Chondrocyte (in vitro differentiated cells): ENCODE measurements around the gene LMNA. TPM values are rescaled to one million over a fixed set of nuclear protein-coding genes. Genes with fewer than 3 reads are reported as not detected.

Source experiments
- DNase-seq: peaks from one replicate; pipeline ENCODE4 v3.0.0; 2021; ENCODE audit warnings: mixed read lengths, low spot score
- H3K27ac Mint-ChIP-seq: one replicate; pipeline ENCODE4 v1.8.0; 2021; ENCODE audit warnings: mild to moderate bottlenecking, moderate library complexity, mixed read lengths; ENCODE audit not compliant: unreplicated experiment
- H3K27me3 Mint-ChIP-seq: 2 replicates; pipeline ENCODE4 v1.8.0; 2021; ENCODE audit warnings: low read depth, mixed read lengths
- H3K36me3 Mint-ChIP-seq: 2 replicates; pipeline ENCODE4 v1.8.0; 2021; ENCODE audit warnings: low read depth, mixed read lengths
- H3K4me1 Mint-ChIP-seq: 2 replicates; pipeline ENCODE4 v1.8.0; 2021; ENCODE audit warnings: low read depth, mild to moderate bottlenecking, mixed read lengths
- H3K4me3 Mint-ChIP-seq: one replicate; pipeline ENCODE4 v1.8.0; 2021; ENCODE audit warnings: mild to moderate bottlenecking, moderate library complexity, mixed read lengths; ENCODE audit not compliant: unreplicated experiment
- H3K9me3 Mint-ChIP-seq: 2 replicates; pipeline ENCODE4 v1.8.0; 2021; ENCODE audit warnings: low read depth, mixed read lengths
- total RNA-seq: library from RNA; stranded (reverse); gene quantifications from 3 replicates; pipeline ENCODE4 v1.2.1, GENCODE V29; 2021
- TF ChIP-seq, protein P1 (sequence below): fragments of 200-600 bp; sonication (generic); IDR thresholded peaks from 2 replicates; pipeline ENCODE4 v1.5.0; 2021; ENCODE audit warnings: antibody characterized with exemption, mild to moderate bottlenecking, moderate library complexity

LMNA gene
- total RNA-seq, 1 donor from 2014 or later: 675 TPM

DNA sequence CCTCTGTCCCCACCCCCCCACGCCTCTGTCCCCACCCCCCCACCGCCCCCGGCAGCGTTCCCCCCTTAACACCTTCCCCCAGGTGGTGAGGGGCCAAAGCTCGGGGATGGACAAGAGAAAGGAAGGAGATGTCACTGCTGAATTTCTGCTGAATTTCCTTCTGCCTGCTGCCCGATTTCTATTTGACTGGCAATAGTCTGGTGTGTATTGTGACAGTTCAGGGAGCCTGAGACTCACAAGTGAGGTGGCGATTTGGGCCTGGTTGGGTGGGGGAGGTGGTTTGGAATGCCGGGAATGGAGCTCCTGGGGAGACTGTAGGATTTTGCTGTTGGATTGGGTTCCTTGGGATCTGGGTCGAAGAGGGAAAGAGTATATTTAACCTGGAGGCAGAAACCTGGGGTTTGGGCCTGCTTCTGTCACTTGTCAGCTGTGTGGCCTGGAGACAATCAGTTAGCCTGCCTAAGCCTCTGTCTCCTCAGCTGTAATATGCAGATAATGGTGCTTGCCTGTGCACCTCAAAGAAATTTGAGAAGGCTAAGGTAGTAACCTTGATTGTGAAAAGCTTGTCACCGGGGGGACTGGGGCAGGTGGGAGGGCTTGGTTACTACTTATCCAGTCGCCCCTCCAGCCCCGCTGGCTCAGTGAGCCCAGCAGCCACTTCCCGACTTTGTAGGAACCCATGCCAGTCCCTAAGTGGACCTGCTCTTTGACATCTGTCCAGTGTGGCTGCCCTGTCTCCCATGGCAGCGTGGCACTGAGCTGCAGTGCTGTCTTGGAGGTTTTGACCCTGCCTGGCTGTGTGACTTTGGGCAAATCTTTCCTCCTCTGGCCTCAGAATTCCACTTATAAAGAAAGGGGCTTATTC, 7.7 kb upstream of the LMNA start:
- Mint-ChIP-seq H3K36me3 (no peaks in the 10 kb centered on the region), H3K4me1 (peaks cover 63% of the 10 kb centered on the region), H3K9me3 (no peaks in the 10 kb centered on the region), H3K4me3 (peak overlapping the region; percentile 53), H3K27me3 (no peaks in the 10 kb centered on the region), H3K27ac (peak overlapping the region; percentile 100)
- TF ChIP-seq, protein P1, sequence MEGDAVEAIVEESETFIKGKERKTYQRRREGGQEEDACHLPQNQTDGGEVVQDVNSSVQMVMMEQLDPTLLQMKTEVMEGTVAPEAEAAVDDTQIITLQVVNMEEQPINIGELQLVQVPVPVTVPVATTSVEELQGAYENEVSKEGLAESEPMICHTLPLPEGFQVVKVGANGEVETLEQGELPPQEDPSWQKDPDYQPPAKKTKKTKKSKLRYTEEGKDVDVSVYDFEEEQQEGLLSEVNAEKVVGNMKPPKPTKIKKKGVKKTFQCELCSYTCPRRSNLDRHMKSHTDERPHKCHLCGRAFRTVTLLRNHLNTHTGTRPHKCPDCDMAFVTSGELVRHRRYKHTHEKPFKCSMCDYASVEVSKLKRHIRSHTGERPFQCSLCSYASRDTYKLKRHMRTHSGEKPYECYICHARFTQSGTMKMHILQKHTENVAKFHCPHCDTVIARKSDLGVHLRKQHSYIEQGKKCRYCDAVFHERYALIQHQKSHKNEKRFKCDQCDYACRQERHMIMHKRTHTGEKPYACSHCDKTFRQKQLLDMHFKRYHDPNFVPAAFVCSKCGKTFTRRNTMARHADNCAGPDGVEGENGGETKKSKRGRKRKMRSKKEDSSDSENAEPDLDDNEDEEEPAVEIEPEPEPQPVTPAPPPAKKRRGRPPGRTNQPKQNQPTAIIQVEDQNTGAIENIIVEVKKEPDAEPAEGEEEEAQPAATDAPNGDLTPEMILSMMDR: no peak
- DNase-seq: no peak

DNA sequence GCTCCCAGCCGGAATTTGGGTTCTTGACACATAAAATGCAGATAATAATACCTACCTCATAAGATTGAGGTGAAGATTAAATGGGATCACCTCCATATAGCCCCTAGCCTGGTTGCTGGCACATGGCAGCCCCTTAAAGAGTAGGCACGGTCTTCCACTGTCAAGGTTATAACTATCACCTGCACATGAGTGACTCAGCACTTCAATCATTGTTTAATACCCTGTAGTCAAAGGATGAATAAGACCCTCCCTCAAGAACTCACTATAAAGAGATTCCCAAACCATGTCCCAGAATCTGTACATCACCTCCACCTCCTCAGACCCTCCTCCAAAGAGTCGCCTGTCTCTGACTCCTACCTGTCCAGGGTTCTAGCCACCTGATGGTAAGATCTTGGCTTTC, 6.5 kb upstream of the LMNA start:
- Mint-ChIP-seq H3K27ac (no peak overlapping the region), H3K27me3 (no peaks in the 10 kb centered on the region), H3K9me3 (no peaks in the 10 kb centered on the region), H3K4me3 (no peak overlapping the region), H3K36me3 (no peaks in the 10 kb centered on the region), H3K4me1 (peaks cover 62% of the 10 kb centered on the region)
- TF ChIP-seq, protein P1: no peak
- DNase-seq: no peak

DNA sequence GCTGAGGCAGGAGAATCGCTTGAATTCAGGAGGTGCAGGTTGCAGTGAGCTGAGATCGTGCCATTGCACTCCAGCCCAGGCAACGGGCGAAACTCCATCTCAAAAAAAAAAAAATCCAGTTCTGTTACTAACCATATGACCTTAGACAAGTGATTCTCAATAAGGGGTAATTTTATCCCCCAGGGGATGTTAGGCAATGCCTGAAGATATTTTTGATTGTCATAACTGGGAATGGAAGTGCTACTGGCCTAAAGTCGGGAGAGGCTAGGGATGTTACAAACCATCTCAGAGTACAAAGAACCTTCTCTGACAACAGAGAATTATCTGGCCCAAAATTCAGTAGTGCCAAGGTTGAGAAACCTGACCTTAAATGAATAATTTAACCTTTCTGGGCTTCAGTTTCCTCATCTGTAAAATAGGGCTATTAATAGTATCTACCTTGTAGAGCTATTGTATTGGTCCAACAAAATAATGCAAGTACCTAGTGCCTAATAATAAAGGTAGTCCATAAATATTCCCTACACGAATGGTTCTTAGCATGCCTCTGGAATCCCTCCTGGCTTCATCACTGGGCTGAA, 5.8 kb upstream of the LMNA start:
- TF ChIP-seq, protein P1: no peak
- Mint-ChIP-seq H3K4me1 (peaks cover 62% of the 10 kb centered on the region), H3K9me3 (no peaks in the 10 kb centered on the region)

DNA sequence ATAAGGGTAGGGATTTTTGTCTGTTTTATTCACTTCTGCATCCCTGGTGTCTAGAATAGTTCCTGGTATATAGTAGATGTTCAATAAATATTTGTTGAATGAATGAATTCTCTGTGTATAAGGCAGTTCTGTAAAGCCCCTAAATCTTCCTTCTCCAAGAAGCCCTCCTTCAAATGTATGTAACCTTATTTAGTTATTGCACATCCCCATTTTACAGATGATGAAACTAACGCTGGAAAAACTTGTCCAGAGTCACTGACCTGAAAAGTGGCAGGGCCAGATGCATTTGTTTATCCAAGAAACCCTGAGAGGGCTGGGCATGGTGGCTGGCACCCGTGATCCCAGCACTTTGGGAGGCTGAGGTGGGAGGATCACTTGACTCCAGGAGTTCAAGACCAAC, 4.3 kb upstream of the LMNA start:
- no peaks in the 10 kb centered on the region for H3K27me3 Mint-ChIP-seq
- peaks cover 5% of the 10 kb centered on the region for H3K36me3 Mint-ChIP-seq
- H3K27ac Mint-ChIP-seq: no peak overlapping the region
- H3K4me3 Mint-ChIP-seq: no peak overlapping the region
- TF ChIP-seq, protein P1: no peak
- peaks cover 54% of the 10 kb centered on the region for H3K4me1 Mint-ChIP-seq
- no peak for DNase-seq
- no peaks in the 10 kb centered on the region for H3K9me3 Mint-ChIP-seq

More for the DNA sequence above, 5.8 kb upstream of the LMNA start:
- Mint-ChIP-seq H3K27me3 (no peaks in the 10 kb centered on the region), H3K27ac (peak overlapping the region; percentile 66), H3K4me3 (no peak overlapping the region), H3K36me3 (no peaks in the 10 kb centered on the region)
- DNase-seq: no peak

DNA sequence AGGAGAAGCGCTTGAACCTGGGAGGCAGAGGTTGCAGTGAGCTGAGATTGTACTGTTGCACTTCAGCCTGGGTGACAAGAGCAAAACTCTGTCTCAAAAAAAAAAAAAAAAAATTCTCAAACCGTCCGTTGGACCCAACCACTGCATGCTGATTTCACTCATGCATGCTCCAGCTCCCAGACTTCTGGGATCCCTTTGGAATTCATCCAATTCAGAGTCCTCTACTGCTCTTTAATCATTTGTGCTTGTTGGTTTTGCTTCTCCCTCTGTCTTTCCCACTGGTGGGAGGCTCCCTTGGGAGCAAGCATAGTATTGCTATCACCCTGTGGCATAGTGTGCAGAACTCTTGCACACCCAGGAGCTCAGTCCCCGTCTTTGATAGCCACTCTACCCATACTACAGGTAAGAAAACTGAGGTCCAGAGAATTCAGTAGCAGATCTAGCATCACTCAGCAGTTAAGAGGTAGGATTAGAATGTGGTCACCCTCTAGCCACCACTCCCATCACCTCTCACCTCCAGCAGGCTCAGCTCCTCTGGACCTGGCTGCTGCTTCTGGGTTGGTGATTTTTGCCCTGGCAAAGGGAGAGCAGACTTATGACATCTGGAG, 3.1 kb upstream of the LMNA start:
- TF ChIP-seq, protein P1: no peak
- no peaks in the 10 kb centered on the region for H3K27me3 Mint-ChIP-seq
- no peak overlapping the region for H3K4me3 Mint-ChIP-seq
- peaks cover 10% of the 10 kb centered on the region for H3K36me3 Mint-ChIP-seq
- peaks cover 43% of the 10 kb centered on the region for H3K4me1 Mint-ChIP-seq
- no peak for DNase-seq
- H3K27ac Mint-ChIP-seq: peak overlapping the region; percentile 51
- no peaks in the 10 kb centered on the region for H3K9me3 Mint-ChIP-seq
